Measurements from ENCODE around the gene CAVIN2. TPM values are rescaled to one million over a fixed set of nuclear protein-coding genes. Genes with fewer than 3 reads are reported as not detected.

Gene CAVIN2
- total and polyA plus RNA-seq, 9 of the 15 experiments (the other 6 are each of a cell fraction or from before 2014, with no cell fraction given) = 20.6 to 92.4 (median 69.0) TPM

DNA sequence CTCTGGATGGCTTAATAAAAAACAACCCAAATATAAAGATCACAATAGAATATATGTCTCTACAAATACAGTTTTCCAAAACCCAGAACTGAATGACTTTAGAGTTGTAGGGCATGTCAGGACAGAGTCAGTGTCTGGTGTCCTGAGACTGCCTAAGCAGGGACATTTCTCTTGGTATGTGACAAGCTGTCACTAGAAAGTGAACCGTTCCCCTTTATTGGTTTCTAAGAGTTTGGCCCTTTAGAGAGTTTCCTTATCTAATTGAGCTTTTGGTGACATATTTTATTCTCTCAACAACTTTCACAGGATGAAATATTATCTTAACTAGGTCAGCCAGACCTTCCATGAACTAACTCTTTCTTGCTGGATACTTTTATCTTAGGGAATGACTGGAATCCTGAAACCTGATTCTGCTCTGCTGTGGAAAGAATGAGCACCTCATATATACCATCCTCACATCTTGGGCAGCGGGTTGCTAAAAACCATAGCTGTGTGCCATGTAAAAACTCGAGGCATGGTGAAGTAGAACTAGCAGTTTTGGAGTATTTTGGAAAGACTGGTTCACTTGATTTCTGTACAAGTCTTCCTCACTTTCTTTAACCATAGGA, 54.8 kb downstream of the CAVIN2 start:
- H3K27ac ChIP-seq (ENCODE audit: extremely low read depth, low read depth, low read length) = no peak overlapping the region
- H3K79me2 ChIP-seq (ENCODE audit: control insufficient read depth, insufficient read depth, low read length) = no peaks in the 10 kb centered on the region
- H2AFZ ChIP-seq (ENCODE audit: low read depth, low read length) = no peak overlapping the region
- H3K27me3 ChIP-seq (ENCODE audit: control insufficient read depth in 2 of 2, insufficient read depth in 2 of 2, low read length in 2 of 2) = peaks cover 0 to 2% of the 10 kb centered on the region in 2 experiments; a peak in 2 of 5 replicates
- no peak overlapping the region for H3K4me3 ChIP-seq
- no peaks in the 10 kb centered on the region for H3K9me1 ChIP-seq (ENCODE audit: control insufficient read depth, insufficient read depth, low read length)
- H3K9me3 ChIP-seq (replicated peaks; ENCODE audit: control insufficient read depth, insufficient read depth, low read depth, low read length) = no peaks in the 10 kb centered on the region
- H3K36me3 ChIP-seq (ENCODE audit: control insufficient read depth, insufficient read depth, low read length) = no peaks in the 10 kb centered on the region
- BruUV-seq (replicated peaks) = no TSS peak
- H4K20me1 ChIP-seq (replicated peaks; ENCODE audit: control insufficient read depth, insufficient read depth, low read length) = no peaks in the 10 kb centered on the region
- in situ Hi-C loops (cut with MboI) (loop anchor here (10.0 kb wide), 1 partner anchor 247 kb away; no protein-coding TSS in a partner anchor), intact Hi-C loops (cut with micrococcal nuclease) (no loop called here)
- H3K4me1 ChIP-seq (replicated peaks in 1 of 2; ENCODE audit: control insufficient read depth in 2 of 2, insufficient read depth in 2 of 2, low read length in 2 of 2) = peaks cover 0 to 7% of the 10 kb centered on the region in 2 experiments; a peak in 1 of 5 replicates
- H3K4me2 ChIP-seq (ENCODE audit: insufficient read depth, low read length) = no peak overlapping the region
- WGBS (ENCODE audit: insufficient coverage, low coverage, missing lambda C conversion rate) = 6% methylated on average over 3 of the region's 3 CpGs
- DNase-seq (ENCODE audit: extremely low read depth in 1 of 4, low spot score in 3 of 4) (no peak), FAIRE-seq (no peak), ATAC-seq (no peak)
- no peak for TF ChIP-seq ZNF354B (CRISPR knock-in tag; IDR thresholded peaks at IDR 0.05)
- peak; percentile 40 for TF ChIP-seq MEIS2 (IDR thresholded peaks at IDR 0.05; ENCODE audit: partially characterized antibody)
- TF ChIP-seq, protein P1, sequence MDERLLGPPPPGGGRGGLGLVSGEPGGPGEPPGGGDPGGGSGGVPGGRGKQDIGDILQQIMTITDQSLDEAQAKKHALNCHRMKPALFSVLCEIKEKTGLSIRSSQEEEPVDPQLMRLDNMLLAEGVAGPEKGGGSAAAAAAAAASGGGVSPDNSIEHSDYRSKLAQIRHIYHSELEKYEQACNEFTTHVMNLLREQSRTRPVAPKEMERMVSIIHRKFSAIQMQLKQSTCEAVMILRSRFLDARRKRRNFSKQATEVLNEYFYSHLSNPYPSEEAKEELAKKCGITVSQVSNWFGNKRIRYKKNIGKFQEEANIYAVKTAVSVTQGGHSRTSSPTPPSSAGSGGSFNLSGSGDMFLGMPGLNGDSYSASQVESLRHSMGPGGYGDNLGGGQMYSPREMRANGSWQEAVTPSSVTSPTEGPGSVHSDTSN (CRISPR knock-in tag; IDR thresholded peaks at IDR 0.05; ENCODE audit: low read depth) = no peak
- TF ChIP-seq, protein P1 (tag; conservative IDR thresholded peaks at IDR 0.05; ENCODE audit: low read depth) = peak; percentile 76
- H3K9ac ChIP-seq (ENCODE audit: insufficient read depth in 1 of 2, low read depth in 2 of 2, low read length in 2 of 2) = no peak overlapping the region
- POLR2A ChIA-PET = interaction anchor here (0.6 kb wide), 2 partner anchors 349 to 404 kb away, joined by 4 to 5 read pairs; no protein-coding TSS in a partner anchor
- CTCF ChIA-PET (ENCODE audit: low intra/inter-chr PET ratio) = no interaction called here

Measured in K562 (cell line).